Measurements from ENCODE around the gene B3GALNT2.

DNA sequence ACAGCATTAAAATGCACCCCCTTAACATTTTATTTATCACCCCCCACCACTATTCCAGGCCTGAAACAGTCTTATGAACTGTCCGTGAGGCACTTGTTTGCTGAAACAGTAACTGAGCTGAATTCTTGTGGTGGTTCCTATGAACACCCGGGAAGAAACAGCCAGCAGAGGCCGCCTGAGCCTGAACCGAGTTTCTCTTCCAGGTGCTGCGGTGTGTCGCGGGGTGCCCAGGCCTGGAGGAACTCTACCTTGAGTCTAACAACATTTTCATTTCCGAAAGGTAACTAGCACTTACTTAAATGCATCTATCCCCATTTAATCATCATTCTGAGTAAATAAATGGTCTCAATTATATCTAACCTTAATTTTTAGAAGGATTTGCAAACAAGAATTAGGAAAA is 70.3 kb downstream of the B3GALNT2 start:
- TF ChIP-seq POLR2A (IDR thresholded peaks at IDR 0.05), result no peak
- no peak for TF ChIP-seq POLR2AphosphoS5 (IDR thresholded peaks at IDR 0.05)

All from prostate gland (tissue), 1 donor.